T-helper 9 cell (primary cell): Measurements from ENCODE around the gene SRP68.
A peak's percentile ranks its signal among the peaks of the same experiment; 100 is the strongest.

ENCODE experiments used
- DNase-seq: peaks from one replicate; pipeline ENCODE4 v3.0.0-alpha.2; 2020

SRP68 gene

DNA sequence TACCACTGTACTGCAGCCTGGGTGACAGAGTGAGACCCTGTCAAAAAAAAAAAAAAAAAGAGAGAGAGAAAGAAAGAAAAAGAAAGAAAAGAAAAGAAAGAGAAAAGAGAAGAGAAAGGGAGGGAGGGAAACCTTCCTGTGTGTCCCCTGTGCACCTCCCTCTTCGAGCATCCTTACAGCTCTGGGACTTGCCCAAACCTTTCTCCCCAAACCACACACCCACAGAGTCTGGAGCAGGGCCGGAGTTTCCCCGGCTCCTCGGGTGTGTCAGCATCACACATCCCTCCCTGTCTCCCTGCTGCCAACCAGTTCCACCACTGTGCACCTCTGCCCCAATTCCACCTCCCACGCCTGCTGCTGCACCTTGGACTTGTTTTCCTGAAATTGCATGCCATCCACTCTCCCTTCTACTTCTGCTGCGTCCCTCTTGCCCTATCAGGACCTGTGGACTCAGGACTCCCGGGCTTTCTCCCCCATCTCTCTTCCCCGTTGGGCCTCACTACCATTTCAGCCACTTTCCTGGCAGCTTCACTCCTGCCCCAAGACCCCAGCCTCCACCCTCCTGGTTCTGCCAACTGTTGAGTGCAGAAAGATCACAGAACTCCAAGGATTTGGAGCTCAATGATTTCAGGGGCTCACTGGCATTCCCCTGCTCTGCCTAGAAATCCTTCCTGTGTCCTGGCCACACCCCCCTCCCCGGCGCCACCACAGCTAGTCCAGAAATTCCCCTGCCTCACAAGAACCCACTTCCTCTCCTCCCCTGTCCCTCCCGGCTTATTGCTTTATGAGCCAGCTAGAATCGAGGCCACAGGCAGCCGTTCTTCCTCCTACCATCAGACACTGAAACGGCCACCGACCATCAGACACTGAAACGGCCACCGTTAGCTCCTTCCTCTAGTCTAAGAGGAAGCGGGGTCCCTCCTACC lies 75.4 kb downstream of the SRP68 start:
- peak; percentile 29 for DNase-seq

GRCh38 chr17:75995385-75995925 lies 76.9 kb downstream of the SRP68 start:
- DNase-seq, result no peak

- no peak for DNase-seq
Measured at GRCh38 chr17:75994802-75995370, 77.4 kb downstream of the SRP68 start.

DNA sequence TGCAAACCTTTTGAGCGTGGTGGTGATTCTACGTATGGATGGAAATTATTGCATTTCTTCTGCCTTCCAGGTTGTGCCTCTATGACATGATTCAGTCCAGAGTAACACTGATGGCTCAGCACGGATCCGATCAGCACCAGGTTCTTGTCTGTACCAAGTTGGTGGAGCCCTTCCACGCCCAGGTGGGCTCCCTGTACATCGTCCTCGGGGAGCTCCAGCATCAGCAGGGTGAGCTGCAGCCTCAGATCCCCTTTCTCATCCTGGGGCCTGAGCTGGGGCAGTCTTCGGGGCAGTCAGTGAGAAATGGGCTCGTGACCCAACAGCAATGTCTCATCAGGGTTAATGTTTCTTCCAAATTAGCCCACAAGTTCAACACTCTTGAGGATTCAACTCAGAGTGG lies 80.9 kb downstream of the SRP68 start:
- no peak for DNase-seq
